Gastroesophageal sphincter (tissue), 3 donors: ENCODE measurements around the gene BTBD3.

Experiments used
- EP300 ChIP-seq: sonication (generic); formaldehyde crosslinking; IDR thresholded peaks from one replicate; pipeline ENCODE4 v1.6.1; 2017; ENCODE audit warnings: antibody characterized with exemption, mild to moderate bottlenecking
- TF ChIP-seq, protein P1 (sequence below), 4 experiments: fragments of 200-600 bp in 2 of 4; fragments of 450-650 bp in 2 of 4; sonication (generic) in 1 of 4; IDR thresholded peaks; one replicate each; pipeline ENCODE4 v1.5.1; 2017 to 2019; ENCODE audit warnings: antibody characterized with exemption in 4 of 4, mild to moderate bottlenecking in 2 of 4, moderate library complexity in 2 of 4

DNA sequence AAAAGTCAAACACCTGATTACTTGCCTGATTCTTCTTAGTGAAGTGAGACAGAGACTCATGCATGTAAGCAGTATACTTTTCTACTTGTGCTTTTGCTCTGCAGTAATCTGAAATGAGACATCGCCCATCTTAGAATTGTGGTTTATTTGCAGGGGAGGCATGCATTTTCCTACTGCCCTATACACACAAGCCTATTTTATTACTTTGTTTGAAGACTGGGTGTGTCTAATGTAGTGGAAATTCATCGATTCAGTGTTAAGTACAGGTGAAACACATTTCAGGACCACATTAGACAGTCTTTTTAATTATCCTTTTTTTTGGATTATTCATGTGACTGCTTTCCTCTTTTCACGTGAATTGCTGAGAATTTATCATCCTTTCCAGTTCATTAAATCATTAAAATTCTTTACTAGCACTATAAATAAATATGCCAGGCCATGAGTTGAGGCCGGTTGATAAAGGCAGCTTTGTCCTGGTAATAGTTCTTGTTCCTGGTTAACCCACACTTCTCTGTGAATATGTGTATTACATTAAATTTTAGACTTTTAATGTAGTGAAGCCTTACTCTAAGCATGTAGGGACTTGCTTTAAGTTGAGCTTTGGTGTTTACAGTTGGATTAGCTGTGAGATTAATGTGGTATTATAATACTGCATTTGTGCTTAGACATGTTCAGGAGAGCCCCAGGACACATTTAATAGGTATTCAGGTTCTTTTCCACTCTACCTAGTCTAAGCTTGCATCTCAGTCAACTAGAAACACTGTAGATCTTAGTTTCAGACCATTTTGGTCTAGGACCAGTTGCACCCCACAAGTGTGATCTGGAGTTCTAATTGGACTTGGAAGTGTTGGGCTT lies 10.8 kb upstream of the BTBD3 start:
- TF ChIP-seq, protein P1, sequence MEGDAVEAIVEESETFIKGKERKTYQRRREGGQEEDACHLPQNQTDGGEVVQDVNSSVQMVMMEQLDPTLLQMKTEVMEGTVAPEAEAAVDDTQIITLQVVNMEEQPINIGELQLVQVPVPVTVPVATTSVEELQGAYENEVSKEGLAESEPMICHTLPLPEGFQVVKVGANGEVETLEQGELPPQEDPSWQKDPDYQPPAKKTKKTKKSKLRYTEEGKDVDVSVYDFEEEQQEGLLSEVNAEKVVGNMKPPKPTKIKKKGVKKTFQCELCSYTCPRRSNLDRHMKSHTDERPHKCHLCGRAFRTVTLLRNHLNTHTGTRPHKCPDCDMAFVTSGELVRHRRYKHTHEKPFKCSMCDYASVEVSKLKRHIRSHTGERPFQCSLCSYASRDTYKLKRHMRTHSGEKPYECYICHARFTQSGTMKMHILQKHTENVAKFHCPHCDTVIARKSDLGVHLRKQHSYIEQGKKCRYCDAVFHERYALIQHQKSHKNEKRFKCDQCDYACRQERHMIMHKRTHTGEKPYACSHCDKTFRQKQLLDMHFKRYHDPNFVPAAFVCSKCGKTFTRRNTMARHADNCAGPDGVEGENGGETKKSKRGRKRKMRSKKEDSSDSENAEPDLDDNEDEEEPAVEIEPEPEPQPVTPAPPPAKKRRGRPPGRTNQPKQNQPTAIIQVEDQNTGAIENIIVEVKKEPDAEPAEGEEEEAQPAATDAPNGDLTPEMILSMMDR (IDR thresholded peaks at IDR 0.05): no peak
- TF ChIP-seq EP300: no peak
